ENCODE results near the gene UPF3A. TPM values are rescaled to one million over a fixed set of nuclear protein-coding genes. Genes with fewer than 3 reads are reported as not detected.

Gene UPF3A
- total and polyA plus RNA-seq, 9 of the 15 experiments (the other 6 are each of a cell fraction or from before 2014, with no cell fraction given), result 15.6 to 76.5 (median 40.9) TPM

DNA sequence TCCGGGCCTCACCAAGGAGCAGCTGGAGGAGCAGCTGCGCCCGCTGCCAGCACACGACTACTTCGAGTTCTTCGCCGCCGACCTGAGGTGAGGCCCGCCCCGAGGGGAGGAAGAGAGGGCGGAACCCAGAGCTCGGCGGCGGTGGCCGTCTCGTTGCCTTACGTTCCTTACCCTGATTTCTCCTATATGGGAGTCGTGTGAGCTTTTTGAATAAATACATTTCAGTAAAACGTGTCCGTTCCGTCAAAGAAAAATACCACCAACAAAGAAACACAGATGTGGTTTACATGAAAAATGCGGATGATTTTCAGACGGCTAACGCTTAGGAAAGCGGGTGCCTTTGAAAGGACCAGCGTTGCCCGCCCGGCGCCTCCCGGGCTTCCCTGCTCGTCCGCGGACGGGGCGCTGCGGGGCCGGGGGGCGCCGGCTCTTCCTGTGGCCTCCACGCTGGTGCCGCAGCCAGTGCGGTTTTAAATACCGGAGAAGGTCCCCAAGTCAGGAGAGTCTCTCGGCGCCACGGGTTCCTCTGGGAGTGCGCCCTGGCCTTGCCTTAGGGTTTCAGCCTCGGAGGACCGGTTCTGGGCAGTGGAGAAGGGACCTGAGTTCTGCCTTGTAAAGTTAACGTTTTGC, 755 bp downstream of the UPF3A start (continued):
- TF ChIP-seq ZNF57 (CRISPR knock-in tag; IDR thresholded peaks at IDR 0.05) (no peak), SRF (CRISPR knock-in tag; IDR thresholded peaks at IDR 0.05) (no peak), TSC22D4 (tag; IDR thresholded peaks at IDR 0.05) (no peak), RHOXF2B (CRISPR knock-in tag; conservative IDR thresholded peaks at IDR 0.05) (no peak), U2AF1 (optimal IDR thresholded peaks at IDR 0.05; ENCODE audit: low read depth, low read length) (no peak), ZNF699 (CRISPR knock-in tag; IDR thresholded peaks at IDR 0.05; ENCODE audit: insufficient replicate concordance) (no peak), ZNF175 (CRISPR knock-in tag; IDR thresholded peaks at IDR 0.05; ENCODE audit: low read depth) (no peak), GATA2 (CRISPR knock-in tag; IDR thresholded peaks at IDR 0.05) (no peak), PML (IDR thresholded peaks at IDR 0.05; ENCODE audit: low read length) (0 out of 2 replicates have a peak, but pooled peaks have one; percentile 24), DNMT1 (IDR thresholded peaks at IDR 0.05) (no peak), ZNF444 (CRISPR knock-in tag; IDR thresholded peaks at IDR 0.05) (0 out of 2 replicates have a peak, but pooled peaks have one; percentile 37), HCFC1 (IDR thresholded peaks at IDR 0.05; ENCODE audit: low read depth, low read length) (peak; percentile 4; the same call in 1 of the 2 replicates), SAP30 (IDR thresholded peaks at IDR 0.05; ENCODE audit: borderline replicate concordance, insufficient read depth, low read depth, low read length, poor library complexity, severe bottlenecking) (peak; percentile 51), EWSR1 (IDR thresholded peaks at IDR 0.05; ENCODE audit: borderline replicate concordance, low read depth, partially characterized antibody) (no peak), STAT5A (IDR thresholded peaks at IDR 0.05; ENCODE audit: borderline replicate concordance, low read length) (no peak), NCOA6 (IDR thresholded peaks at IDR 0.05) (peak; percentile 68), DMBX1 (CRISPR knock-in tag; IDR thresholded peaks at IDR 0.05; ENCODE audit: borderline replicate concordance) (0 out of 2 replicates have a peak, but pooled peaks have one; percentile 19), EP400 (IDR thresholded peaks at IDR 0.05) (peak; percentile 44; the same call in 1 of the 2 replicates), PCBP2 (IDR thresholded peaks at IDR 0.05; ENCODE audit: low read depth, low read length, poor library complexity, severe bottlenecking) (no peak)
- TF ChIP-seq, protein P1, sequence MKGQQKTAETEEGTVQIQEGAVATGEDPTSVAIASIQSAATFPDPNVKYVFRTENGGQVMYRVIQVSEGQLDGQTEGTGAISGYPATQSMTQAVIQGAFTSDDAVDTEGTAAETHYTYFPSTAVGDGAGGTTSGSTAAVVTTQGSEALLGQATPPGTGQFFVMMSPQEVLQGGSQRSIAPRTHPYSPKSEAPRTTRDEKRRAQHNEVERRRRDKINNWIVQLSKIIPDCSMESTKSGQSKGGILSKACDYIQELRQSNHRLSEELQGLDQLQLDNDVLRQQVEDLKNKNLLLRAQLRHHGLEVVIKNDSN (CRISPR knock-in tag; IDR thresholded peaks at IDR 0.05), result no peak
- TF ChIP-seq, protein P2, sequence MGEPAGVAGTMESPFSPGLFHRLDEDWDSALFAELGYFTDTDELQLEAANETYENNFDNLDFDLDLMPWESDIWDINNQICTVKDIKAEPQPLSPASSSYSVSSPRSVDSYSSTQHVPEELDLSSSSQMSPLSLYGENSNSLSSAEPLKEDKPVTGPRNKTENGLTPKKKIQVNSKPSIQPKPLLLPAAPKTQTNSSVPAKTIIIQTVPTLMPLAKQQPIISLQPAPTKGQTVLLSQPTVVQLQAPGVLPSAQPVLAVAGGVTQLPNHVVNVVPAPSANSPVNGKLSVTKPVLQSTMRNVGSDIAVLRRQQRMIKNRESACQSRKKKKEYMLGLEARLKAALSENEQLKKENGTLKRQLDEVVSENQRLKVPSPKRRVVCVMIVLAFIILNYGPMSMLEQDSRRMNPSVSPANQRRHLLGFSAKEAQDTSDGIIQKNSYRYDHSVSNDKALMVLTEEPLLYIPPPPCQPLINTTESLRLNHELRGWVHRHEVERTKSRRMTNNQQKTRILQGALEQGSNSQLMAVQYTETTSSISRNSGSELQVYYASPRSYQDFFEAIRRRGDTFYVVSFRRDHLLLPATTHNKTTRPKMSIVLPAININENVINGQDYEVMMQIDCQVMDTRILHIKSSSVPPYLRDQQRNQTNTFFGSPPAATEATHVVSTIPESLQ (CRISPR knock-in tag; IDR thresholded peaks at IDR 0.05), result 0 out of 2 replicates have a peak, but pooled peaks have one; percentile 56
- TF ChIP-seq, protein P3, sequence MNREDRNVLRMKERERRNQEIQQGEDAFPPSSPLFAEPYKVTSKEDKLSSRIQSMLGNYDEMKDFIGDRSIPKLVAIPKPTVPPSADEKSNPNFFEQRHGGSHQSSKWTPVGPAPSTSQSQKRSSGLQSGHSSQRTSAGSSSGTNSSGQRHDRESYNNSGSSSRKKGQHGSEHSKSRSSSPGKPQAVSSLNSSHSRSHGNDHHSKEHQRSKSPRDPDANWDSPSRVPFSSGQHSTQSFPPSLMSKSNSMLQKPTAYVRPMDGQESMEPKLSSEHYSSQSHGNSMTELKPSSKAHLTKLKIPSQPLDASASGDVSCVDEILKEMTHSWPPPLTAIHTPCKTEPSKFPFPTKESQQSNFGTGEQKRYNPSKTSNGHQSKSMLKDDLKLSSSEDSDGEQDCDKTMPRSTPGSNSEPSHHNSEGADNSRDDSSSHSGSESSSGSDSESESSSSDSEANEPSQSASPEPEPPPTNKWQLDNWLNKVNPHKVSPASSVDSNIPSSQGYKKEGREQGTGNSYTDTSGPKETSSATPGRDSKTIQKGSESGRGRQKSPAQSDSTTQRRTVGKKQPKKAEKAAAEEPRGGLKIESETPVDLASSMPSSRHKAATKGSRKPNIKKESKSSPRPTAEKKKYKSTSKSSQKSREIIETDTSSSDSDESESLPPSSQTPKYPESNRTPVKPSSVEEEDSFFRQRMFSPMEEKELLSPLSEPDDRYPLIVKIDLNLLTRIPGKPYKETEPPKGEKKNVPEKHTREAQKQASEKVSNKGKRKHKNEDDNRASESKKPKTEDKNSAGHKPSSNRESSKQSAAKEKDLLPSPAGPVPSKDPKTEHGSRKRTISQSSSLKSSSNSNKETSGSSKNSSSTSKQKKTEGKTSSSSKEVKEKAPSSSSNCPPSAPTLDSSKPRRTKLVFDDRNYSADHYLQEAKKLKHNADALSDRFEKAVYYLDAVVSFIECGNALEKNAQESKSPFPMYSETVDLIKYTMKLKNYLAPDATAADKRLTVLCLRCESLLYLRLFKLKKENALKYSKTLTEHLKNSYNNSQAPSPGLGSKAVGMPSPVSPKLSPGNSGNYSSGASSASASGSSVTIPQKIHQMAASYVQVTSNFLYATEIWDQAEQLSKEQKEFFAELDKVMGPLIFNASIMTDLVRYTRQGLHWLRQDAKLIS (CRISPR knock-in tag; IDR thresholded peaks at IDR 0.05), result no peak

Measured in K562 (cell line).